GM12875 (cell line): ENCODE results near the gene RPS3.

ENCODE experiments used
- H3K4me3 ChIP-seq: one replicate; pipeline ENCODE4 v1.5.1; 2011; ENCODE audit warnings: low read depth, low read length, control low read depth
- TF ChIP-seq, protein P1 (sequence below): IDR thresholded peaks from 2 replicates; pipeline ENCODE4 v1.5.1; 2011; ENCODE audit warnings: low read depth, mild to moderate bottlenecking, control low read depth, inconsistent platforms, low read length, moderate library complexity, borderline replicate concordance; ENCODE audit not compliant: insufficient read depth

The RPS3 gene

DNA sequence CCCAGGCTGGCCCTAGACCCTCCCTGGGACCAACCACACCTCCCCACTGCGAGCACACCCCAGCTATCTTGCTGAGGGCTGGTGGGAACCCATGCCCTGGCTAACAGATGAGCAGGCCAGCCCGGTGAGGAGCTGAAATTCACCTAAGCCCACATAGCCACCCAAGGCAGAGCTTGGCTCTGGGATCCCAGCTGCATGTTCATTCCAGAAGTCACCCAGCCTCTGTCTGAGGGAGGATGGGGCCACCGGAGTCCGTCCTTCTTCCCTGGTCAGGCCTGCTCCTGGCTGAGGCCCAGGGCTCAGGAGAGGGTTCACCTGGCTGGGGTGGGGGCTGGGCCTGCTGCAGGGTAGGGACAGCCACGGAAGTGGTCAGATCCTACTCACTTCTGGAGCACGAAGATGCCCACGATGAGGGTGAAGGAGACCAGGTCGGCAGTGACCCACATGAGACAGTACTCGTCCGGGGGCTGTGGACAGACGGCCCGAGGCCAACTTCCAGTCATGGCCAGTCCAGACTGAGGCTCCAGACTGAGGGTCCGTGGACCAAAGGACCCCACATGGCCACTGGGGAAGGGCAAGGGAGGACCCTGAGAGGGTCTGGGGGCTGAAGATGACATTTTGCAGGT, 40.3 kb downstream of the RPS3 start:
- H3K4me3 ChIP-seq = no peak overlapping the region
- TF ChIP-seq, protein P1, sequence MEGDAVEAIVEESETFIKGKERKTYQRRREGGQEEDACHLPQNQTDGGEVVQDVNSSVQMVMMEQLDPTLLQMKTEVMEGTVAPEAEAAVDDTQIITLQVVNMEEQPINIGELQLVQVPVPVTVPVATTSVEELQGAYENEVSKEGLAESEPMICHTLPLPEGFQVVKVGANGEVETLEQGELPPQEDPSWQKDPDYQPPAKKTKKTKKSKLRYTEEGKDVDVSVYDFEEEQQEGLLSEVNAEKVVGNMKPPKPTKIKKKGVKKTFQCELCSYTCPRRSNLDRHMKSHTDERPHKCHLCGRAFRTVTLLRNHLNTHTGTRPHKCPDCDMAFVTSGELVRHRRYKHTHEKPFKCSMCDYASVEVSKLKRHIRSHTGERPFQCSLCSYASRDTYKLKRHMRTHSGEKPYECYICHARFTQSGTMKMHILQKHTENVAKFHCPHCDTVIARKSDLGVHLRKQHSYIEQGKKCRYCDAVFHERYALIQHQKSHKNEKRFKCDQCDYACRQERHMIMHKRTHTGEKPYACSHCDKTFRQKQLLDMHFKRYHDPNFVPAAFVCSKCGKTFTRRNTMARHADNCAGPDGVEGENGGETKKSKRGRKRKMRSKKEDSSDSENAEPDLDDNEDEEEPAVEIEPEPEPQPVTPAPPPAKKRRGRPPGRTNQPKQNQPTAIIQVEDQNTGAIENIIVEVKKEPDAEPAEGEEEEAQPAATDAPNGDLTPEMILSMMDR = no peak

DNA sequence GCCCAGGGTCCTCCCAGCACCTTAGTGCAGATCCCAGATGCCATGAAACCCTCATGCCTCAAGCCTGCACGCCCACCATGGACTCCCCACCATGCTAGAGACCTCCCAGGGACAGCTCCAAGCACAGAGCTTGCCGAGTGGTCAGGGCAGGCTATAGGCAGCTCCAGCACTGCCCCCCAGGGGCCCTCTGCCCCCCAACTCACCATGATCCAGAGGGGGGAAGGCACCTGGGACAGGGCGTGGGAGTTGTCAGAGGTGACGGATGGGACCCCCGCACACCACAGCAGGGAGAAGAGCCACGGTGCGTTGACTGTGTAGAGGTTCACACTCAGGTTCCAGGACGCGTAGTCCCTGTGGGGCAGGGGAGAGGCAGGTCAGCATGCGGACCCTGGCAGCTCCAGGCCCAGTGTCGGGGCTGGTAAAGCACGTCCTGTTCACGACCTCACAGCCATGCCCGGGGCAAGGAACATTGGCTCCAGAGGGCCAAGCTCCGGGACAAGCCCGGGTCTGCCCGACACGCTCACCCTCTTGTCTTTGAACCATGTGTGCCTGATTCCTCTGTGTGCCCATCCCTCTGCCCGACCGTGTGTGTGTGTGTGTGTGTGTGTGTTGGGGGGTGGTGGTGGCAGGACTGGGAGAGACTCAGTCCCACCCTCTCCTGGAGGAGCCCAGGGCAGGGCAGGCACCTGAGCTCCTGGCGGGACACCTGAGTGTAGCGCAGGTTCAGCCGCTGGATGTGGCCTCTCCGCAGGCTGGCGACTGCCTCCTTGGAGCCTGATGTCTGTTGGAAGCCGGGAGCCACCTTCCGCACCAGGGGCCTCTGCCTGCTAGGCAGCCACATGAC, 41.9 kb downstream of the RPS3 start:
- TF ChIP-seq, protein P1 = no peak
- no peak overlapping the region for H3K4me3 ChIP-seq

DNA sequence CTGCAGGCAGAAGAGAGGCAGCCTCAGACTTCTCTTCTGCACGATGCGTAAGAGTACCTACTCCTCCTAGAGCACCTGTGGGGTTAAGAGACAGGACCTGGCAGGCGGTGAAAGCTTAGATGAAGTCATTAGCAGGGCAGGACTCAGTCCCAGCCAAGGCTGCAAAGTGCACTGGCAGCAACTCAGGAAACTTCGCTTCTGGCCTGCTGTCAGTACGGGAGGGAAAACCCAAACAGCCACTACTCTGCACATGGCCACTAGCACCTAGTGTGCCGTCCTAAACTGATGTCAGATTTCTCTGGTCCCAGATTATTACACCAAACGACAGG, 42.5 kb downstream of the RPS3 start:
- no peak overlapping the region for H3K4me3 ChIP-seq
- TF ChIP-seq, protein P1 = no peak

DNA sequence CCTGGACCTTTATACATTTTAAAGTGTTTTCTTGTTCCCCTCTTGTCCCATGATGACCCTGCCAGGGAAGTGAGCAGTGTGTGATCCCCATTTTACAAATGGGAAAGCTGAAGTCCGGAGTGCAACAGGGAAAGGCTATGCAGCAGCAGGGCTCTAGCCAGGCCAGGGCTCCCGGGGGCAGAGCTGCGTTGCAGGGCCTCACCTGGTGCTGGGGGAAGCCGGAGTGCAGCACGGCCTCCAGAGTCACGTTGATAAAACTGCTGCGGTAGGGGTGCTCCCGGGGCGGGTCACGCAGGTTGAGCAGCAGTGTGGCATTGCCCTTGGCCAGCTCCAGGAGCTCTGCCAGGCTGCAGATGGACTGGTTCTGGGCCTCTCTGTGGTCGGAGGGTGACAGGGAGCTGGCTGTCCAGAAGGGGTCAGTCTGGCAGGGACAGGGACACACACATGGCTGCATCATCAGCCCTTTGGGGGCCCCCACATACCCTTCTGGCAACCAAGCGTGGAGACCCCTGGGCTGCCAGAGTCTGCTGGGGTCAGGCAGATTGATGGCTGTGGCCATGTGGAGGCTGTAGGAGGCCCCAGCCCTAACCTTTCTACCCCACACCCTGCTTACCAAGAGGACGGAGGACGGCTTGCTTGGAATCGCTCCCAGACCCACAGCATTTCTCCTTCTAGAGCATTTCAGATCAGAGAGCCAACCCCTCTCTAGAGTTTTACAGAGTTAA, 43.0 kb downstream of the RPS3 start:
- no peak overlapping the region for H3K4me3 ChIP-seq
- TF ChIP-seq, protein P1 = no peak

DNA sequence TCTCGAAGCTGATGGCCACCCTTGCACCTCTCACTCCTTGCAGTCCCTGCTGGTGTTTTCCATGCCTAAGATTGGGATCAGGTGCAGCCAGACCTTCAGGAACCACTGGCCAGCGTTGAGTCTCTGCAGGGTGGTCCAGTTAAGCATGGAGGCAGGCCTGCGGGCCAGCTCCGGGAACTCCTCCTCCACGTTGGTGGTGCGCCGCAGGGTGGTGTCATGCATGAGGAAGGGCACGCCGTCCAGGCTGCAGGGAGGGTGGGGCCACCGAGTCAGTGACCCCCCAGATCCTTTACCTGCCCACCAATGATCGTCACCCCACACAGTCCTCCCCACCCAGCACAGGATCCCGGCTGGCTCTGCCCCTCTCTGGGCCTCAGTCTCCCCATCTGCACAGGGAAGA, 43.7 kb downstream of the RPS3 start:
- no peak overlapping the region for H3K4me3 ChIP-seq
- TF ChIP-seq, protein P1 = no peak

DNA sequence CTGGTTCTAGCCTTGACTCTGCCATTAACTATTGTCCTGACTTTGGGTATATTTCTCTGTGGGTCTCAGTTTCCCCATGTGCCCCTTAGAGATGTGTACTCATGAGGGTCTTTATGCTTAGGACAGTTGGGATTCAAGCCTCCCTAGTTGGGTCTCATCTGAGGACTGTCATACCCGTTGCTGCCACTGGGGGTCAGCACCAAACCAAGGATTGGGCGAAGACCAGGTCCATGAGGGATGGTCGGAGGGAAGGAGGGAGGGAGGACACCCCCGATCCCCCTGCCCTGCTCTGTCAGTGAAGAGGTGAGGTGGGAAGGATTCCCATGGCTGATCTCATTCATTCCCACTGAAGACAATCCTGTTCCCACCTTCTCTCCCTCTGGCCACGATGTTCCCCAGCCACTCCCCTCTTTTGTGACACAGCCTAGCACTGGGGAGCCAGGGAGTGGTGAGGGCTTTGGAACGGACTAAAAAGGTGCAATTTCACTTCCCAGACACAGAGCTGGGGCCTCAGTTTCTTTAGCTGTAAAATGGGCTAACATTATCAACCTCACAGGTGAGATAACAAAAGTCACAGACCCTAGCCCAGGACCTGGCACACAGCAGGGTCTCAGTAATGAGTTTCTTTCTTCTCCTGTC, 46.1 kb downstream of the RPS3 start:
- H3K4me3 ChIP-seq = no peak overlapping the region
- TF ChIP-seq, protein P1 = peak; percentile 92
